Endothelial cell of umbilical vein (primary cell): ENCODE measurements around the gene TMEM181. TPM values are rescaled to one million over a fixed set of nuclear protein-coding genes. Genes with fewer than 3 reads are reported as not detected.

Experiments
- BruUV-seq: library from RNA; stranded (reverse); fragments of 400-500 nt; replicated peaks from 2 replicates; lab custom pipeline; 2021; lab: Mats Ljungman, UMichigan
- CTCF ChIA-PET: fragments of 300-600, 350-600 bp; sonication (Branson Sonifier 250); formaldehyde crosslinking; loops from one replicate; lab custom pipeline; 2021; ENCODE audit warnings: antibody characterized with exemption, inconsistent platforms; lab: Charles Lee
- POLR2A ChIA-PET: fragments of 300-600, 350-600 bp; sonication (Branson Sonifier 250); formaldehyde crosslinking; loops from one replicate; lab custom pipeline; 2021; ENCODE audit warnings: antibody characterized with exemption, inconsistent platforms; lab: Charles Lee
- DNase-seq: peaks from one replicate; pipeline ENCODE4 v3.0.0-alpha.2; 2011; ENCODE audit warnings: low read depth, low spot score
- FAIRE-seq: peaks from 2 replicates; lab custom pipeline; 2011; peaks lifted over from hg19 to GRCh38; lab: Jason Lieb, UNC
- H2AFZ ChIP-seq: 2 replicates; pipeline ENCODE4 v1.6.0; 2012; ENCODE audit warnings: low read depth, low read length, control low read depth, inconsistent platforms
- H3K27ac ChIP-seq: 2 replicates; pipeline ENCODE4 v1.5.1; 2011; ENCODE audit warnings: low read depth, mild to moderate bottlenecking, control low read depth, low read length, moderate library complexity; ENCODE audit not compliant: insufficient read depth
- H3K27me3 ChIP-seq, 2 experiments: 2 replicates each; pipeline versions ENCODE4 v1.6.0 to v1.6.1; 2011; ENCODE audit warnings: low read length in 2 of 2, mixed read lengths in 1 of 2; ENCODE audit not compliant: control insufficient read depth in 2 of 2, insufficient read depth in 2 of 2
- H3K36me3 ChIP-seq, 2 experiments: 2 replicates in 1 of 2; 3 replicates in 1 of 2; pipeline ENCODE4 v1.5.1; 2011; ENCODE audit warnings: low read length in 2 of 2, mild to moderate bottlenecking in 1 of 2, moderate library complexity in 1 of 2; ENCODE audit not compliant: control insufficient read depth in 2 of 2, insufficient read depth in 2 of 2; ENCODE audit errors: extremely low read depth in 1 of 2
- H3K4me1 ChIP-seq: 3 replicates; pipeline ENCODE4 v1.5.1; 2011; ENCODE audit warnings: mild to moderate bottlenecking, low read length; ENCODE audit not compliant: control insufficient read depth, insufficient read depth; ENCODE audit errors: extremely low read depth
- H3K4me2 ChIP-seq: 2 replicates; pipeline ENCODE4 v1.6.1; 2011; ENCODE audit warnings: low read length, control low read depth, mixed read lengths; ENCODE audit not compliant: insufficient read depth
- H3K4me3 ChIP-seq, 3 experiments: fragments of 200-600 bp in 1 of 3; sonication (generic), shearing (Covaris generic) in 1 of 3; replicated peaks in 1 of 3; 2 replicates each; pipeline ENCODE4 v1.5.1; 2011 to 2016; ENCODE audit warnings: control low read depth in 3 of 3, low read length in 3 of 3, mild to moderate bottlenecking in 2 of 3, inconsistent platforms in 1 of 3, low read depth in 1 of 3, moderate library complexity in 1 of 3; ENCODE audit not compliant: insufficient read depth in 1 of 3
- H3K79me2 ChIP-seq: 2 replicates; pipeline ENCODE4 v1.6.0; 2012; ENCODE audit warnings: low read length, inconsistent platforms; ENCODE audit not compliant: control insufficient read depth, insufficient read depth
- H3K9ac ChIP-seq: replicated peaks from 2 replicates; pipeline ENCODE3; 2011; ENCODE audit warnings: low read length, control low read depth; ENCODE audit not compliant: insufficient read depth; ENCODE audit errors: extremely low read depth
- H3K9me1 ChIP-seq: replicated peaks from 3 replicates; pipeline ENCODE4 v1.6.0; 2011; ENCODE audit warnings: mild to moderate bottlenecking, low read length; ENCODE audit not compliant: control insufficient read depth, insufficient read depth; ENCODE audit errors: extremely low read depth
- H3K9me3 ChIP-seq: replicated peaks from 2 replicates; pipeline ENCODE4 v1.5.1; 2012; ENCODE audit warnings: low read length, inconsistent platforms; ENCODE audit not compliant: control insufficient read depth, insufficient read depth
- H4K20me1 ChIP-seq: replicated peaks from 2 replicates; pipeline ENCODE3; 2011; ENCODE audit warnings: mild to moderate bottlenecking, low read length; ENCODE audit not compliant: control insufficient read depth, insufficient read depth; ENCODE audit errors: extremely low read depth
- EZH2 ChIP-seq: IDR thresholded peaks from 2 replicates; pipeline ENCODE4 v1.6.1; 2012; ENCODE audit warnings: borderline replicate concordance, low read depth, mild to moderate bottlenecking, moderate library complexity, low read length, inconsistent platforms; ENCODE audit not compliant: severe bottlenecking
- FOS ChIP-seq: IDR thresholded peaks from 2 replicates; pipeline ENCODE4 v1.6.1; 2011; ENCODE audit warnings: mild to moderate bottlenecking, low read length, moderate library complexity, borderline replicate concordance; ENCODE audit not compliant: insufficient read depth
- GATA2 ChIP-seq: IDR thresholded peaks from 2 replicates; pipeline ENCODE4 v1.7.0; 2011; ENCODE audit warnings: low read depth, mild to moderate bottlenecking, moderate library complexity, mixed read lengths, low read length; ENCODE audit not compliant: insufficient read length, insufficient read depth
- JUN ChIP-seq: IDR thresholded peaks from 2 replicates; pipeline ENCODE4 v1.6.1; 2011; ENCODE audit warnings: borderline replicate concordance, low read depth; ENCODE audit not compliant: insufficient read length, insufficient read depth
- MYC ChIP-seq: IDR thresholded peaks from one replicate; pipeline ENCODE4 v1.6.1; 2011; ENCODE audit warnings: mild to moderate bottlenecking, low read depth, low read length
- POLR2A ChIP-seq: IDR thresholded peaks from 2 replicates; pipeline ENCODE4 v1.6.1; 2012; ENCODE audit warnings: low read depth, mild to moderate bottlenecking, control low read depth, low read length
- POLR2AphosphoS5 ChIP-seq: IDR thresholded peaks from 2 replicates; pipeline ENCODE4 v1.6.1; 2012; ENCODE audit warnings: low read depth, mild to moderate bottlenecking, control low read depth, low read length, moderate library complexity; ENCODE audit not compliant: insufficient read depth
- dilution Hi-C: fragments of 300-500 bp; cut with MboI; formaldehyde crosslinking; loops from one replicate; pipeline ENCODE4 v1.15.0; 2019; ENCODE audit warnings: low sequenced_read_pairs; ENCODE audit not compliant: extremely low pct_ligation_motif_present
- intact Hi-C: fragments of 100-400 bp; cut with micrococcal nuclease; formaldehyde crosslinking; loops from one replicate; pipeline ENCODE4 v1.10.0; 2022
- polyA plus RNA-seq, 4 experiments: library from polyadenylated mRNA; depleted of rRNA in 3 of 4; stranded (reverse) in 3 of 4; unstranded in 1 of 4; fragments of >200 nt; gene quantifications; 2 replicates each; pipeline versions ENCODE4 v1.2.1 to v1.2.3, GENCODE V29; 2011 to 2012; ENCODE audit warnings: missing spikeins in 1 of 4
- total RNA-seq: library from RNA; stranded (reverse); gene quantifications from 2 replicates; pipeline ENCODE4 v1.2.3, GENCODE V29; 2021
- TF ChIP-seq, protein P1 (sequence below), 2 donors: IDR thresholded peaks; 1 replicate in 1 of 2; 2 replicates in 1 of 2; pipeline ENCODE4 v1.5.1; 2011; ENCODE audit warnings: low read length in 2 of 2, mild to moderate bottlenecking in 2 of 2, moderate library complexity in 2 of 2, control low read depth in 1 of 2, inconsistent platforms in 1 of 2, low read depth in 1 of 2; ENCODE audit not compliant: insufficient read depth in 1 of 2; ENCODE audit errors: extremely low read depth in 1 of 2
- TF ChIP-seq, protein P2 (sequence below): IDR thresholded peaks from 2 replicates; pipeline ENCODE4 v1.6.1; 2011; ENCODE audit not compliant: insufficient read depth, insufficient read length

Gene TMEM181
- total and polyA plus RNA-seq, 2 donors (not counting 3 experiments of a cell fraction or from before 2014, with no cell fraction given) = 21.7 to 33.5 TPM

DNA sequence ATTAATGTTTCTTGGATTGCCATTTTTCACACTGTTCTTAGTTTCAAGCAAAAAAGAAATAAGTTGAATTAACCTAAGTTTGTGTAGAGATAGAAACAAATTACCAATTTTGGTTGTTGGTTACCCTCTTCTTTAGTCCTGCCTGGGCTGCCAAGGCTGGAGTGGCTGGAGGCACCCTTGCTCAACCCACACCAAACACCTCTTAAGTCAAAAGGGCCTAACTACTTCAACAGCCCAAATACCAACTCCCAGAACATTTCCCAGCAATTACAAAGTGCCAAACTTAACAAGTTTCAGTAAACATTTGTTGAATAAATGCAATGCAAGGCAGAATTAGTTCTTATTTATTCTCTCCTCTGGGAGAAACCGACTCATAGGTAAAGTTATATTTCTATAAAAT is 38.1 kb upstream of the TMEM181 start:
- Histone ChIP-seq H3K27ac (no peak overlapping the region), H3K4me3 (no peak overlapping the region), H3K36me3 (no peaks in the 10 kb centered on the region), H3K4me1 (peaks cover 17% of the 10 kb centered on the region), H3K9me1 (no peaks in the 10 kb centered on the region), H3K27me3 (peaks cover 8 to 9% of the 10 kb centered on the region in 2 experiments), H3K9me3 (no peaks in the 10 kb centered on the region), H3K4me2 (no peak overlapping the region), H3K79me2 (no peaks in the 10 kb centered on the region), H4K20me1 (no peaks in the 10 kb centered on the region), H2AFZ (no peak overlapping the region), H3K9ac (no peak overlapping the region)
- intact Hi-C loops = no loop called here
- BruUV-seq = no TSS peak
- ChIA-PET CTCF (interaction anchor here (1.1 to 4.4 kb wide), 2 partner anchors 301 to 308 kb away, joined by 3 to 58 read pairs; no protein-coding TSS in a partner anchor), POLR2A (no interaction called here)
- DNase-seq (no peak), FAIRE-seq (no peak)
- no peak for TF ChIP-seq EZH2
- TF ChIP-seq, protein P1, sequence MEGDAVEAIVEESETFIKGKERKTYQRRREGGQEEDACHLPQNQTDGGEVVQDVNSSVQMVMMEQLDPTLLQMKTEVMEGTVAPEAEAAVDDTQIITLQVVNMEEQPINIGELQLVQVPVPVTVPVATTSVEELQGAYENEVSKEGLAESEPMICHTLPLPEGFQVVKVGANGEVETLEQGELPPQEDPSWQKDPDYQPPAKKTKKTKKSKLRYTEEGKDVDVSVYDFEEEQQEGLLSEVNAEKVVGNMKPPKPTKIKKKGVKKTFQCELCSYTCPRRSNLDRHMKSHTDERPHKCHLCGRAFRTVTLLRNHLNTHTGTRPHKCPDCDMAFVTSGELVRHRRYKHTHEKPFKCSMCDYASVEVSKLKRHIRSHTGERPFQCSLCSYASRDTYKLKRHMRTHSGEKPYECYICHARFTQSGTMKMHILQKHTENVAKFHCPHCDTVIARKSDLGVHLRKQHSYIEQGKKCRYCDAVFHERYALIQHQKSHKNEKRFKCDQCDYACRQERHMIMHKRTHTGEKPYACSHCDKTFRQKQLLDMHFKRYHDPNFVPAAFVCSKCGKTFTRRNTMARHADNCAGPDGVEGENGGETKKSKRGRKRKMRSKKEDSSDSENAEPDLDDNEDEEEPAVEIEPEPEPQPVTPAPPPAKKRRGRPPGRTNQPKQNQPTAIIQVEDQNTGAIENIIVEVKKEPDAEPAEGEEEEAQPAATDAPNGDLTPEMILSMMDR (IDR thresholded peaks at IDR 0.05; ENCODE audit: extremely low read depth in 1 of 2, insufficient read depth in 1 of 2, low read depth in 1 of 2, low read length in 2 of 2) = no peak
- dilution Hi-C loops = no loop called here

DNA sequence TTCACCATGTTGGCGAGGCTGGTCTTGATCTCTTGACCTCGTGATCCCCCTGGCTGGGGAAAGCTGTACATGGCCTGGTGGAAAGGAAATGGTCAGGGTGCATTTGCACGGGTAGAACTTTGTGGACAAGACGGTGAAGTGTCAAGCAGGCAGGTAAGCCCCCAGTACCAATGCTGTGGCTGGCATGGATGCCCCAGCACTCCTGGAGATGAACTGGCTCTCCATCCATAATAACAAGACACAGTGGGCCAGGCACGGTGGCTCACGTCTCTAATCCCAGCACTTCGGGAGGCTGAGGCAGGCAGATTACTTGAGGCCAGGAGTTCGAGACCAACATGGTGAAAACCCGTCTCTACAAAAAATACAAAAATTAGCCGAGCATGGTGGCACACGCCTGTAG is 37.3 kb upstream of the TMEM181 start:
- Histone ChIP-seq H3K79me2 (no peaks in the 10 kb centered on the region), H3K9me1 (no peaks in the 10 kb centered on the region), H3K9ac (no peak overlapping the region), H3K27ac (no peak overlapping the region), H3K4me1 (peaks cover 16% of the 10 kb centered on the region), H3K4me2 (no peak overlapping the region), H3K4me3 (no peak overlapping the region), H3K36me3 (no peaks in the 10 kb centered on the region), H3K9me3 (no peaks in the 10 kb centered on the region), H2AFZ (no peak overlapping the region), H4K20me1 (no peaks in the 10 kb centered on the region), H3K27me3 (peaks cover 8 to 9% of the 10 kb centered on the region in 2 experiments)
- dilution Hi-C loops = no loop called here
- POLR2A ChIA-PET = no interaction called here
- TF ChIP-seq POLR2AphosphoS5 = no peak
- TF ChIP-seq JUN = no peak
- TF ChIP-seq FOS = no peak
- TF ChIP-seq, protein P2, sequence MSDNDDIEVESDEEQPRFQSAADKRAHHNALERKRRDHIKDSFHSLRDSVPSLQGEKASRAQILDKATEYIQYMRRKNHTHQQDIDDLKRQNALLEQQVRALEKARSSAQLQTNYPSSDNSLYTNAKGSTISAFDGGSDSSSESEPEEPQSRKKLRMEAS = no peak
- no peak for TF ChIP-seq MYC
- TF ChIP-seq EZH2 = no peak
- TF ChIP-seq POLR2A = no peak
- no peak for TF ChIP-seq GATA2
- TF ChIP-seq, protein P1 (IDR thresholded peaks at IDR 0.05; ENCODE audit: extremely low read depth in 1 of 2, insufficient read depth in 1 of 2, low read depth in 1 of 2, low read length in 2 of 2) = no peak
- FAIRE-seq (no peak), DNase-seq (no peak)
- CTCF ChIA-PET = interaction anchor here (1.0 to 4.4 kb wide), 4 partner anchors 82 to 308 kb away, joined by 3 to 58 read pairs (median 6); no protein-coding TSS in a partner anchor
- no TSS peak for BruUV-seq
- intact Hi-C loops = no loop called here
